Activated naive CD8-positive, alpha-beta T cell treated with anti-CD3 and anti-CD28 coated beads for 36 hours (primary cell): ENCODE data around the gene LIN7B. TPM values are rescaled to one million over a fixed set of nuclear protein-coding genes. Genes with fewer than 3 reads are reported as not detected.
A peak's percentile ranks its signal among the peaks of the same experiment; 100 is the strongest.

Experiments
- DNase-seq: peaks from one replicate; pipeline ENCODE4 v3.0.0; 2021
- H3K27ac Mint-ChIP-seq: one replicate; pipeline ENCODE4 v1.8.0; 2022; ENCODE audit warnings: mild to moderate bottlenecking, moderate library complexity, mixed read lengths
- H3K27me3 Mint-ChIP-seq: one replicate; pipeline ENCODE4 v1.8.0; 2022; ENCODE audit warnings: mild to moderate bottlenecking, mixed read lengths
- H3K36me3 Mint-ChIP-seq: one replicate; pipeline ENCODE4 v1.8.0; 2021; ENCODE audit warnings: mild to moderate bottlenecking, mixed read lengths
- H3K4me1 Mint-ChIP-seq: one replicate; pipeline ENCODE4 v1.8.0; 2021; ENCODE audit warnings: mixed read lengths
- H3K4me3 Mint-ChIP-seq: one replicate; pipeline ENCODE4 v1.8.0; 2022; ENCODE audit warnings: mild to moderate bottlenecking, moderate library complexity, mixed read lengths
- H3K9me3 Mint-ChIP-seq: one replicate; pipeline ENCODE4 v1.8.0; 2022; ENCODE audit warnings: mixed read lengths
- total RNA-seq, 2 experiments: library from RNA; stranded (reverse); gene quantifications; one replicate each; pipeline ENCODE4 v1.2.3, GENCODE V29; 2021

Gene LIN7B
- total RNA-seq, 2 experiments from 2014 or later = 2.2 to 2.5 TPM

- peak; percentile 100 for DNase-seq
- Mint-ChIP-seq H3K9me3 (no peaks in the 10 kb centered on the region), H3K4me3 (peak within 1 kb of the TSS; percentile 98), H3K4me1 (peaks cover 26% of the 10 kb centered on the region), H3K27me3 (no peaks in the 10 kb centered on the region), H3K27ac (peak within 1 kb of the TSS; percentile 94), H3K36me3 (peaks cover 22% of the 10 kb centered on the region)
Measured at GRCh38 chr19:49085020-49085867, 28.9 kb upstream of the LIN7B start, which contains the start of gene SNRNP70. Gene SNRNP70 (plus strand): TSS chr19:49085451. CDS start chr19:49086415, 964 bp downstream.

GRCh38 chr19:49085868-49086232, 28.3 kb upstream of the LIN7B start:
- H3K36me3 Mint-ChIP-seq = peaks cover 27% of the 10 kb centered on the region
- no peak for DNase-seq
- H3K4me1 Mint-ChIP-seq = peaks cover 28% of the 10 kb centered on the region
- H3K9me3 Mint-ChIP-seq = no peaks in the 10 kb centered on the region
- H3K27me3 Mint-ChIP-seq = no peaks in the 10 kb centered on the region
- peak overlapping the region; percentile 94 for H3K27ac Mint-ChIP-seq
- H3K4me3 Mint-ChIP-seq = peak overlapping the region; percentile 98

- Mint-ChIP-seq H3K4me1 (peaks cover 29% of the 10 kb centered on the region), H3K9me3 (no peaks in the 10 kb centered on the region), H3K4me3 (peak overlapping the region; percentile 98), H3K36me3 (peaks cover 31% of the 10 kb centered on the region), H3K27ac (peak overlapping the region; percentile 94), H3K27me3 (no peaks in the 10 kb centered on the region)
- no peak for DNase-seq
Measured at GRCh38 chr19:49086296-49086695, 27.9 kb upstream of the LIN7B start.

- H3K4me1 Mint-ChIP-seq = peaks cover 33% of the 10 kb centered on the region
- no peaks in the 10 kb centered on the region for H3K27me3 Mint-ChIP-seq
- no peak overlapping the region for H3K4me3 Mint-ChIP-seq
- no peaks in the 10 kb centered on the region for H3K9me3 Mint-ChIP-seq
- no peak for DNase-seq
- H3K36me3 Mint-ChIP-seq = peaks cover 34% of the 10 kb centered on the region
- H3K27ac Mint-ChIP-seq = peak overlapping the region; percentile 64
Measured at GRCh38 chr19:49091391-49092038, 22.7 kb upstream of the LIN7B start.

- H3K36me3 Mint-ChIP-seq = peaks cover 32% of the 10 kb centered on the region
- no peaks in the 10 kb centered on the region for H3K27me3 Mint-ChIP-seq
- H3K9me3 Mint-ChIP-seq = no peaks in the 10 kb centered on the region
- H3K27ac Mint-ChIP-seq = no peak overlapping the region
- H3K4me3 Mint-ChIP-seq = no peak overlapping the region
- peaks cover 26% of the 10 kb centered on the region for H3K4me1 Mint-ChIP-seq
- no peak for DNase-seq
Measured at GRCh38 chr19:49092686-49093085, 21.5 kb upstream of the LIN7B start.

- no peaks in the 10 kb centered on the region for H3K9me3 Mint-ChIP-seq
- H3K27ac Mint-ChIP-seq = no peak overlapping the region
- no peak overlapping the region for H3K4me3 Mint-ChIP-seq
- H3K36me3 Mint-ChIP-seq = peaks cover 42% of the 10 kb centered on the region
- H3K27me3 Mint-ChIP-seq = no peaks in the 10 kb centered on the region
- no peak for DNase-seq
- peaks cover 19% of the 10 kb centered on the region for H3K4me1 Mint-ChIP-seq
Measured at GRCh38 chr19:49094505-49095482, 19.4 kb upstream of the LIN7B start.

- Mint-ChIP-seq H3K9me3 (no peaks in the 10 kb centered on the region), H3K36me3 (peaks cover 32% of the 10 kb centered on the region), H3K27ac (no peak overlapping the region), H3K4me1 (peaks cover 7% of the 10 kb centered on the region), H3K4me3 (no peak overlapping the region), H3K27me3 (no peaks in the 10 kb centered on the region)
- DNase-seq = peak; percentile 71
Measured at GRCh38 chr19:49097453-49098288, 16.5 kb upstream of the LIN7B start.

- Mint-ChIP-seq H3K27me3 (no peaks in the 10 kb centered on the region), H3K4me3 (no peak overlapping the region), H3K36me3 (peaks cover 32% of the 10 kb centered on the region), H3K27ac (no peak overlapping the region), H3K4me1 (peaks cover 7% of the 10 kb centered on the region), H3K9me3 (no peaks in the 10 kb centered on the region)
- DNase-seq = no peak
Measured at GRCh38 chr19:49098795-49099194, 15.4 kb upstream of the LIN7B start.

- Mint-ChIP-seq H3K9me3 (no peaks in the 10 kb centered on the region), H3K27me3 (no peaks in the 10 kb centered on the region), H3K4me1 (peaks cover 4% of the 10 kb centered on the region), H3K4me3 (no peak overlapping the region), H3K36me3 (peaks cover 37% of the 10 kb centered on the region), H3K27ac (no peak overlapping the region)
- DNase-seq = no peak
Measured at GRCh38 chr19:49101160-49101559, 13.0 kb upstream of the LIN7B start.

GRCh38 chr19:49102303-49102702, 11.9 kb upstream of the LIN7B start:
- peak overlapping the region; percentile 20 for H3K27ac Mint-ChIP-seq
- no peak overlapping the region for H3K4me3 Mint-ChIP-seq
- no peaks in the 10 kb centered on the region for H3K27me3 Mint-ChIP-seq
- DNase-seq = no peak
- H3K36me3 Mint-ChIP-seq = peaks cover 43% of the 10 kb centered on the region
- no peaks in the 10 kb centered on the region for H3K9me3 Mint-ChIP-seq
- peaks cover 4% of the 10 kb centered on the region for H3K4me1 Mint-ChIP-seq

- Mint-ChIP-seq H3K27ac (no peak overlapping the region), H3K9me3 (no peaks in the 10 kb centered on the region), H3K4me3 (no peak overlapping the region), H3K4me1 (peaks cover 2% of the 10 kb centered on the region), H3K36me3 (peaks cover 38% of the 10 kb centered on the region), H3K27me3 (no peaks in the 10 kb centered on the region)
- DNase-seq = no peak
Measured at GRCh38 chr19:49103331-49104085, 10.7 kb upstream of the LIN7B start.

- Mint-ChIP-seq H3K4me3 (no peak overlapping the region), H3K4me1 (peaks cover 2% of the 10 kb centered on the region), H3K27ac (peak overlapping the region; percentile 38), H3K36me3 (peaks cover 37% of the 10 kb centered on the region), H3K27me3 (no peaks in the 10 kb centered on the region), H3K9me3 (no peaks in the 10 kb centered on the region)
- no peak for DNase-seq
Measured at GRCh38 chr19:49104229-49104864, 9.8 kb upstream of the LIN7B start.

- peaks cover 2% of the 10 kb centered on the region for H3K4me1 Mint-ChIP-seq
- no peaks in the 10 kb centered on the region for H3K9me3 Mint-ChIP-seq
- H3K36me3 Mint-ChIP-seq = peaks cover 28% of the 10 kb centered on the region
- peak; percentile 62 for DNase-seq
- H3K27ac Mint-ChIP-seq = no peak overlapping the region
- no peaks in the 10 kb centered on the region for H3K27me3 Mint-ChIP-seq
- H3K4me3 Mint-ChIP-seq = peak overlapping the region; percentile 5
Measured at GRCh38 chr19:49106648-49107135, 7.5 kb upstream of the LIN7B start.
